Activated T-cell treated with anti-CD3 and anti-CD28 coated beads for 1 hour (primary cell): ENCODE measurements around the gene BTRC.
"Not testable (repeated sequence)": the region's sequence is repeated elsewhere in the genome, so short reads cannot be mapped to it uniquely, and the experiment has no call there.

Experiments
- DNase-seq: peaks from one replicate; pipeline ENCODE4 v3.0.0-alpha.2; 2020; ENCODE audit warnings: low read depth

BTRC gene

DNA sequence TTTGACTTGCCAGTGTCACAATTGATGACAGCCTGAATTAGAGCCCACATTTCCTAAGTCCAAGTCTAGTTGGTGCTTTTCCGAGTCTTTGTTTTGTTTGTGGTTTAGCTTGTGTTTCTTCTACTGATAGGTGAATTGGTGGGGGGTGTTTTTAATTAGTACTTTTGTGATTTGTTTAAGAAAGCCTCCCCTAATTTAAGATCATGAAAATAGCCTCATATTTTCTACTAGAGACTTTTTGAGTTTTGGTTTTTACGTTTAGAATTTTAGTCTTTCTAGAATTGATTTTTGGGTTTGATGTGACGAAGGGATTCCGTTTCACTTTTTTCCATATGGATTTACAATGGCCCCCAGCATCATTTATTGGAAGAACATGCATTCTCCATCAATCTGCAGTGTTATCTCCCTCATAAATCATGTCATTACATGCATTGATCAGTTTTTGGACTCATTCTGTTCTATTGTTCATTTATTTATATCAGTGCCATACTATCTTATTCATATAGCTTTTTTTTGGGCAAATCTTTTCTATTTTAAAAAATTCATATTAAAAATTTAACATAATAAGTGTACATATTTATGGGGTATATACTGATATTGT lies 32.8 kb downstream of the BTRC start:
- DNase-seq, result no peak

DNA sequence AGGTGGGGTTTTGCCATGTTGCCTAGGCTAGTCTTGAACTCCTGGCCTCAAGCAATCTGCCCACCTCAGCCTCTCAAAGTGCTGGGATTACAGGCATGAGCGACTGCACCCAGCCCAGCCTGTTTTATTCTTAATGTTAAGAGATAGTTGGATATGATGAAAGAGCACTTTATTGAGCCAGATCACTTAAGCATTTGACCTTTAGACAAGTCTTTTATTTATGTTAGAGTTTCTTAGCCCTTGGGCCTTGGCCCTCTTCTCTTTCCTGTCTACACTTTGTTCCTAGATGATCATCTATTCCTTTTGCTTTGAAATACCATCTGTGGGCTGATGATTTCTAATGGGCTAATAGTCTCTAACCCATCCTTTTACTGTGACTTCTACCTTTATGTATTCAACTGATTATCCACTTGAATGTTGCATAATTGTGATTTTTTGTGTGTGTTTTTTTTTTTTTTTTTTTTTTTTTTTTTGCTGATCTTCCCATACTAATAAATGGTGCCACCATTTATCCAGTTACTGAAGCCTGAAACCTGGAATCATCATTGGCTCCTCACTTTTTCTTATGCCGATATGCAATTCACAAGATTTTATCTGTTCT lies 34.8 kb downstream of the BTRC start:
- no peak for DNase-seq

- DNase-seq, result not testable (repeated sequence)
These were observed 35.6 kb downstream of the BTRC start for GRCh38 chr10:101389532-101389931.

- no peak for DNase-seq
These were observed 36.1 kb downstream of the BTRC start for GRCh38 chr10:101389986-101390531.

GRCh38 chr10:101393378-101393777 lies 39.4 kb downstream of the BTRC start:
- DNase-seq, result no peak

DNA sequence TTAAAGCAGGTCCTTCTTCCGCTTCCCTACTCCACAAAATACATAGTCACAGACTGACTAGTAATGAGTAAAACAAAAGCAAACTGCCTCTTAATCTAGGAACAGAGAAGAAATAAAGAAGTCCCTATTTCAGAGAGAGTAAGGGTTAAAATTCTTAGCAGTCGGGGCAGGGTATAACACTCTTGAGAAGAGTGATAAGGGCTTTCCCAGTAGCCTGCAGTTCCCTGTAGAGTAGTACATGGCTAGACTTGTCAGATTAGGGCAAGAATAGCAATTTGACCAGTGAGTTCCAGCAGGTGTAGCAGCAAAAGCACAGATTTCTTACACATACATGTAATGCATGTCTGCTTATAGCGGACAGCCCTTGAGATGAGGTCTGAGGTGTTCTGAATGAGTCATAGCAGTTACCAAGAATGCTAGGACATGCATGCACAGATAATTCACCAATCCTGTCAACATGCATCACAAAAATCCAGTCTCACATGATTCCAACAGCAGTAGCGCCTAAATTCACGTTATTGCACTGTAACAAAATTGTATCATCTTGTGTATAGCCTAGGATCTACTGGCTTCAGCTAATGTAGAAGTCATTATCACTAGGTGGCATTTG lies 40.7 kb downstream of the BTRC start:
- DNase-seq, result no peak

DNA sequence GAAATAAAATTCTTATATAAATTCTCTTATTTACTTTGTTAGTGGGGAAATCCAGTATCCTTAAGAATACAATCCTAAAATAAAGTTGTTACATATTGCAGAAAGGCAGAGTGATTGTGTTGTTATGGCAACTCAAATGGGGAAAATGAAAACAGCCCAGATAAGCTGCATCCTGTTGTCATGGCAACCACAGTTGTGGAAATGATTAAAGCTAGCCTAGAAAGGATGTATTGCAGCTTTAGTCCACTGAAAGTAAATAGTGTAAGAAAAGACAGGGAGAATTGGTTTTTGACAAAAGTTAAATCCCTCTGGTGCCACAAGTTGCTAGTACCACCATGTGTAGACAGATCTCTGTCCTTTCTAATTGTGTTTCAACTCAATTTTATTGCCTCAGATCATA lies 43.2 kb downstream of the BTRC start:
- DNase-seq, result no peak

DNA sequence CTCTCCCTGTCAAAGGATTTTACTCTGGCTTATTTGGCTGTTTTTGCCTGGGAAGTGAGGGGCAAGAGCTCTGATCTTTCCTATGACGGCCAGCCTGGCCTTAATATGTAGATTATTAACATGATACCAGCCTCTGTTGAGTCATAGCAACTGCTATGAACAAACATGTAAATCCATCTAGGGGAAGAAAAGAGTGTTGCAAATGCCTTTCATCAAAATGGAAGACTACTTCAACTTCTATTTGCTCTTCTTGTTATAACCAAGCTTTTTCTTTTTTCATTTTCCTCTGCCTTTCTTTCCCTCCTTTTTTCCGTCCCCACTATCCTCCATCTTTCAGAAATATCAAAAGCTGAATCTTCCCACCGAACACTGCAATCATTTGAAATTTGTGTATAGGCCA lies 46.6 kb downstream of the BTRC start:
- DNase-seq, result no peak

DNA sequence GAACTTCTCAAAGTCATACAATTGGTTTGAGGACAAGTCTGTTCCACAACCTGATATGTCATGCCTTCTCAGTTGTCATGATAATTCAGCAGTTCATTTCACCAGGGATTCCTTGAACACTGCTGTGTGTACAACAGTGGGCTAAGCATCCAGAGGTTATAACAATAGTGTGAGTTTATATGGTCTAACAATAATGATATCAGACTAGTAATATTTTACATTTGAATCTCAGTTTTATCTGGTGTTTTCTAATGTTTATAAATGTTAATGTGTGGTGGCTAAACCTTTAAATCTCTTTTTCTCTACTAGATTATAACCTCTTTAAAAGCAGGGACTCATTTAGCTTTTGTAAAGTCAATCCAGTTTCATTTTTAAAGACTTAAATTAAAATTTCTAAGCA lies 48.7 kb downstream of the BTRC start:
- no peak for DNase-seq

GRCh38 chr10:101403161-101403560 lies 49.2 kb downstream of the BTRC start:
- DNase-seq, result no peak

DNA sequence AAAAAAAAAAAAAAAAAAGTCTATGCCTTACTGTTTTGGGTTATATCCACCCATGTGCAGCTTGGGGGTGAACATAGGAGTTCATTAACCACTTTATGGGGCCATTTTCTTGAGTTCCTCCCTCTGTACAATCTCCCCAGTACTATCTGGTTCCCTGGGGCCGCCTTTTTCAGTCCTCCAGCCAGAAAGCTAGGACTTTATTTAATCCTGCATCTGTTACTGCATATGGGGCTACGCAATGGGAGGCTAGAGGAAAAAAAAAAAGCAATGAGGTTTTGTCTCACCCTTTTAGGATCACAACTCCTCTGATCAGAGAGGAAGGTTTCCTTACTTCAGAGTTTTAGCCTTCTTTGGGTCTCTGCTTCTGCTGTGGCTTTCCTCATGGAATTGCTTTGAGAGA lies 51.0 kb downstream of the BTRC start:
- DNase-seq, result no peak

GRCh38 chr10:101411598-101411997 lies 57.6 kb downstream of the BTRC start:
- no peak for DNase-seq

- DNase-seq, result no peak
These were observed 60.1 kb downstream of the BTRC start for GRCh38 chr10:101414034-101414433.

DNA sequence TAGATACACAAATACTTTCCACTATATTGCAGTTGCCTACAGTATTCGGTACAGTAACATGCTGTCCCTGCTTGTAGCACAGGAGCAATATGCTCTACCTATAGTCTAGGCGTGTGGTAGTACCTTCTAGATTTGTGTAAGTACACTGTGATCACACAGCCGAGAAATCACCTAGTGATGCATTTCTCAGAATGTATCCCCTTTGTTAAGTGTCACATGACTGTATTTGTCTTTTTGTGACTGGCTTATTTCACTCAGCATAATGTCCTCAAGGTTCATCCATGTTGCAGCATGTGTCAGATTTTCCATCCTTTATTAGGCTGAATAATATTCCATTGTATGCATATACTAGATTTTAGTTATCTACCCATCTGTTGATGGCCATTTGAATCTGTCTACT lies 61.9 kb downstream of the BTRC start:
- DNase-seq, result no peak

DNA sequence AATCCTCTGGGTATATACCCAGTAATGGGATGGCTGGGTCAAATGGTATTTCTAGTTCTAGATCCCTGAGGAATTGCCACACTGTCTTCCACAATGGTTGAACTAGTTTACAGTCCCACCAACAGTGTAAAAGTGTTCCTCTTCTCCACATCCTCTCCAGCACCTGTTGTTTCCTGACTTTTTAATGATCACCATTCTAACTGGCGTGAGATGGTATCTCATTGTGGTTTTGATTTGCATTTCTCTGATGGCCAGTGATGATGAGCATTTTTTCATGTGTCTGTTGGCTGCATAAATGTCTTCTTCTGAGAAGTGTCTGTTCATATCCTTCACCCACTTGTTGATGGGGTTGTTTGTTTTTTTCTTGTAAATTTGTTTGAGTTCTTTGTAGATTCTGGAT lies 68.0 kb downstream of the BTRC start:
- DNase-seq, result not testable (repeated sequence)

DNA sequence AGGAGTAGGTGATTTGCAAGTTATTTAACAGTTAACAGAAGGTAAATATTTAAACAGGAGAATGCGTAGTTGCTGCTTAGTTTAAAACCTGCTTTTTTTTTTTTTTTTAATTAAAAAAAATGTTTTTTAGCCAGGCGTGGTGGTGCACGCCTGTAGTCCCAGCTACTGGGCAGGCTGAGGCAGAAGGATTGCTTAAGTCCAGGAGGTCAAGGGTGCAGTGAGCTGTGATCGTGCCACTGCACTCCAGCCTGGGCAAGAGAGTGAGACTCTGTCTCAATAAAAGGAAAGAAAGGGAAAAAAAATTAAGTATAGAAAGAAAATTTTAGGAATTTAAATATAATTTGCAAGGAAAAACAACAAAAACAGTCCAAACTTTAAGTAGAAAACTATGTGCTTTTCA lies 71.6 kb downstream of the BTRC start:
- DNase-seq, result no peak

DNA sequence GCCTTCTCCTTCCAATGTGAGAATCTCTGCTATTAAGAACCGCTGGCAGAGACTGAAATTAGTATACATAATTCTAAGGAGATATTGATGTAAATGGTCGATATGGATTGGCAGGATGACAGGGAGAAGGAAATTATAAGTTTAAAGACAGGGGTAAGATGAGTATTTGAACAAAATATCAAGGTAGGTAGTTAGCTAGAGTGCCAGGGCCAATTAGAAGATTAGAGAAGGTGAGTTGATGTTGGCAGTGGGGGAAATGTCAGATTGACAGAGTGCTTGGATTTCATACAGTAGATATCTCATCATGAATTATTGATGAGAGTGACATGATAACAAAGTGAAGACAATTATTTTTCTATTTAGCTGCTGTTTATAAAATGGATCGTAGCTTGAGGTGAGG lies 74.1 kb downstream of the BTRC start:
- no peak for DNase-seq

DNA sequence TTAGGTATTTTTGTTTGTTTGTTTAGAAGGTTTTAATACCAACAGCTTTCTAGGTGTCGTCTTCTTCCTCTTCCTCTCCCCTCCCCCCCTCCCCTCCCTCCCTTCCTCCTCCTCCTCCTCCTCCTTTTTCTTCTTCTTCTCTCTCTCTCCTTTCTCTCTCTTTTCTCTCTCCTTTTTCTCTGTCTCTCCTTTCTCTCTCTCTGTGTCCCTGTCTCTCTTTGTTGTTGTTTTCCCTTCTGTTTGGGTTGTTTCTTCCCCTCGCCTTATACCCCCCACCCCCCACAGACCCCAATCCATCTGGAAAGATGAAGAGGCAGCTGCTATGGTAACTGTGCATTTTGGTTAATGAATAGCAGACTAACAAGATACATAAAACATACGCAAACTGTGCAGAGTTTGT lies 75.5 kb downstream of the BTRC start:
- DNase-seq, result no peak

DNA sequence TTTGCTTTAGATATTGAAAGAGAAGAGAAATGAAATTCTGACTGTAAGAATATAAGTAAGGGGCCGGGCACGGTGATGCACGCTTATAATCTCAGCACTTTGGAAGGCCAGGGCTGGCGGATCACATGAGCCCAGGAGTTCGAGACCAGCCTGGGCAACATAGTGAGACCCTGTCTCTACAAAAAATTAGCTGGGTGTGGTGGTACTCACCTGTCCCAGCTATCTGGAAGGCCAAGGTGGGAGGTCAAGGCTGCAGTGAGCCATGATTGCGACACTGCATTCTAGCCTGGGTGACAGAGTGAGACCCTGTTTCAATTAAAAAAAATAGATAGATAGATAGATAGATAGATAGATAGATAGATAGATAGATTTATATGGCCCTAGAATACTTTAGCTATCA lies 82.3 kb downstream of the BTRC start:
- no peak for DNase-seq

GRCh38 chr10:101438881-101439391 lies 85.0 kb downstream of the BTRC start:
- no peak for DNase-seq

DNA sequence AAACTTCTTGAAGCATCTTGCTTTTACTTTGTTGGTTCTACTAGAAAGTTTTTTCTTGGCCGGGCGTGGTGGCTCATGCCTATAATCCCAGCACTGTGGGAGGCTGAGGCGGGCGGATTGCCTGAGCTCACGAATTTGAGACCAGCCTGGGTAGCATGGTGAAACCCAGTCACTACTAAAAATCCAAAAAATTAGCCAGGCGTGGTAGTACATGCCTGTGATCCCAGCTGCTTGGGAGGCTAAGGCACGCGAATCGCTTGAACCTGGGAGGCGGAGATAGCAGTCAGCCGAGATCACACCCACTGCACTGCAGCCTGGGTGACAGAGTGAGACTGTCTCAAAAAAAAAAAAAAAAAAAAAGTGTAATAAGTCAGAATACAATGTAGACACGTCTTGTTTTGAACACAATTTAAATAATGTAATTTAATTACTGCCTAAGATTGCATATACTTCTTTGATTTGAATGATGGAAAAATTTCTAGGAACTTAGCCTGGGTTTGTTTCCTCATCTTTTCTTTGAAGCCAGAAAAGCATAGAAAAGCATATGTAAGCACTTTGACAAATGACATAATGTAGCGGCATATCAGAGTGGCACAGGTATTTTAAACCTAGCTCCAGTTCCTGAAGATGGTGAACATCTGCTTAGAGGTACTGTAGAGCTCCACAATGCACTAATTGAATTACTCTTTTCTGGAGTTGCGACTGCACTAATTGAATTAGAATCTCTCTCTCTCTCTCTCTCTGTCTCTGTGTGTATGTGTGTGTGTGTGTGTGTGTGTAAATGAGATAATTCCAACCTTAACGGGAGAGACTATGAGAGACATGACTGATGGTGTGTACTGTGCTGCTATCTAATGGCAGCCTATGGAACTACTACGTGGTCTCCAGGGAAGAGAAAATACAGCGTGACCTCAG lies 87.8 kb downstream of the BTRC start:
- no peak for DNase-seq

DNA sequence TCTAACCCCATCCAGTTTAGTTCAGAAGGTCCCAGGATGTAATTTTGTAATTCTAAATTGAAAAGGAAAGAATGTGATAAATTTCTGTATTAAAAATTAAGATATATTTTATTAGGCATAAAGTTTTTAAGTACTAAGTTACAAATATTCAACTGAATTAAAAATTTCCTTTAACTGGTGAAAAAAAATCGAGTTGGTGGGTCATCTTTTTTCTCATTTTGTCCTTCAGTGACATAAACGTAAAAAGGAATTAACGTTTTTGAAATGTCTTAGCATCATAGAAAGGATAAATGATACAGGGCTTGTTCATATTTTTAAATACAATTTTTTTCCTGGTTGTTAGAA lies 88.5 kb downstream of the BTRC start:
- no peak for DNase-seq
